DMS79 (cell line): ENCODE data around the gene C1S.
"Not testable (repeated sequence)": the region's sequence is repeated elsewhere in the genome, so short reads cannot be mapped to it uniquely, and the experiment has no call there.

Source experiments
- DNase-seq: peaks from one replicate; lab custom pipeline; 2025; lab: John Stamatoyannopoulos, UW

The C1S gene

GRCh38 chr12:7060353-7060954 lies at the start of gene C1S:
TSS of gene C1S (plus strand) at chr12:7060718. CDS start at chr12:7061913, 1,195 bp downstream.
- no peak for DNase-seq

- not testable (repeated sequence) for DNase-seq
These were observed 49.1 kb upstream of the C1S start for GRCh38 chr12:7011398-7011797.

- no peak for DNase-seq
These were observed 48.4 kb upstream of the C1S start for GRCh38 chr12:7012024-7012607.

GRCh38 chr12:7013101-7013500 lies 47.4 kb upstream of the C1S start:
- no peak for DNase-seq

GRCh38 chr12:7015555-7016370 lies 44.8 kb upstream of the C1S start:
- no peak for DNase-seq

GRCh38 chr12:7016958-7017571 lies 43.5 kb upstream of the C1S start:
- no peak for DNase-seq

- DNase-seq = no peak
These were observed 42.6 kb upstream of the C1S start for GRCh38 chr12:7017870-7018349.

- peak; percentile 95 for DNase-seq
These were observed 42.0 kb upstream of the C1S start, which contains the start of gene LPCAT3 for GRCh38 chr12:7018350-7019042. TSS of gene LPCAT3 (minus strand) at chr12:7018476. CDS start at chr12:7018424, 52 bp downstream.

- DNase-seq = no peak
These were observed 41.4 kb upstream of the C1S start for GRCh38 chr12:7019043-7019569.

GRCh38 chr12:7021956-7022355 lies 38.6 kb upstream of the C1S start:
- DNase-seq = no peak

- no peak for DNase-seq
These were observed 37.4 kb upstream of the C1S start for GRCh38 chr12:7023114-7023513.

GRCh38 chr12:7026854-7027253 lies 33.7 kb upstream of the C1S start:
- no peak for DNase-seq

GRCh38 chr12:7031306-7031705 lies 29.2 kb upstream of the C1S start:
- no peak for DNase-seq

GRCh38 chr12:7032990-7033389 lies 27.5 kb upstream of the C1S start:
- no peak for DNase-seq

- DNase-seq = no peak
These were observed 26.1 kb upstream of the C1S start for GRCh38 chr12:7034464-7034863.

GRCh38 chr12:7035463-7035862 lies 25.1 kb upstream of the C1S start:
- no peak for DNase-seq

GRCh38 chr12:7037411-7037810 lies 23.1 kb upstream of the C1S start:
- not testable (repeated sequence) for DNase-seq

GRCh38 chr12:7038591-7038990 lies 21.9 kb upstream of the C1S start:
- no peak for DNase-seq

GRCh38 chr12:7039403-7039802 lies 21.1 kb upstream of the C1S start:
- DNase-seq = no peak

GRCh38 chr12:7042842-7043241 lies 17.7 kb upstream of the C1S start:
- DNase-seq = no peak

- no peak for DNase-seq
These were observed 14.6 kb upstream of the C1S start for GRCh38 chr12:7045913-7046312.
